ENCODE data around the gene ARX. TPM values are rescaled to one million over a fixed set of nuclear protein-coding genes. Genes with fewer than 3 reads are reported as not detected.

The ARX gene
- polyA plus RNA-seq, 1 donor from 2014 or later, result 42.8 TPM

DNA sequence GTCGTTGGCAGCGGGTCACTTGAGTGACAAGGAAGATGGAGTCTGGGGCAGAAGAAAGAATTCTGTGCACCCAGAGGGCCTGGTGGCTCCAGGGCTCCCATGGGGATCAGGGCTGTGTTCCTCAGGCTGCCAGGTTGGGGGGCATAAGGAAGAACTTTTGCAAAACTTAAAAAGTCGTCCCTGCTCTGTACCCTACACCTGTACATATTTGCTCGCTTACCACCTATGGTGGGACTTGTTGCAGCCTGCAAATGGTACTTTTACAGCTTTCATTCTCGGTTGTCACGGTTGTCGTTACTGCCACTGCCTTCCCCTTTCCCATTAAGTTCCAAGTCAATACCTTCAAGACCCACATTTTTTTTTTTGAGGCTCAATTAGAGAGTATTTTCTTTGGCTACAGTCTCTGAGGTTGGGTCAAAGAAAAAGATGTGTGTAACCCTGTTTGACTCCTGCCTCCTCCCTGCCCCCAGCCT is 9.1 kb downstream of the ARX start:
- Histone ChIP-seq H3K36me3 (ENCODE audit: insufficient read depth, low read length) (no peaks in the 10 kb centered on the region), H3F3A (ENCODE audit: insufficient read depth, low read length, poor library complexity, severe bottlenecking) (no peaks in the 10 kb centered on the region), H2AFZ (ENCODE audit: low read depth, low read length) (no peak overlapping the region), H3K4me2 (ENCODE audit: low read length) (no peak overlapping the region), H3K27ac (ENCODE audit: low read length) (peak overlapping the region; percentile 75), H3K4me3 (ENCODE audit: low read length) (peak overlapping the region; percentile 83), H3K9ac (ENCODE audit: low read length) (peak overlapping the region; percentile 68), H4K20me1 (ENCODE audit: insufficient read depth) (no peaks in the 10 kb centered on the region), H3K79me2 (replicated peaks; ENCODE audit: insufficient read depth, low read length) (peaks cover 57% of the 10 kb centered on the region), H3K9me2 (ENCODE audit: insufficient read depth, low read length) (no peaks in the 10 kb centered on the region), H3K27me3 (ENCODE audit: insufficient read depth, low read depth, low read length) (no peaks in the 10 kb centered on the region), H3K9me3 (ENCODE audit: low read length) (no peaks in the 10 kb centered on the region)
- TF ChIP-seq EZH2 (IDR thresholded peaks at IDR 0.05; ENCODE audit: borderline replicate concordance, insufficient read depth, low read length, poor library complexity, severe bottlenecking) (no peak), TAF1 (IDR thresholded peaks at IDR 0.05; ENCODE audit: low read depth) (no peak), MXI1 (conservative IDR thresholded peaks at IDR 0.05; ENCODE audit: poor library complexity, severe bottlenecking) (no peak), RAD21 (conservative IDR thresholded peaks at IDR 0.05) (no peak), SMC3 (conservative IDR thresholded peaks at IDR 0.05; ENCODE audit: poor library complexity) (no peak), CTCF (IDR thresholded peaks at IDR 0.05; ENCODE audit: poor library complexity, severe bottlenecking) (no peak), POLR2AphosphoS5 (IDR thresholded peaks at IDR 0.05) (no peak), EP300 (conservative IDR thresholded peaks at IDR 0.05; ENCODE audit: poor library complexity, severe bottlenecking) (no peak), REST (IDR thresholded peaks at IDR 0.05; ENCODE audit: borderline replicate concordance) (no peak)

GRCh38 chrX:25005382-25006185 is 10.2 kb downstream of the ARX start:
- no peaks in the 10 kb centered on the region for H3K9me3 ChIP-seq (ENCODE audit: low read length)
- peak overlapping the region; percentile 83 for H3K4me3 ChIP-seq (ENCODE audit: low read length)
- H3K9me2 ChIP-seq (ENCODE audit: insufficient read depth, low read length), result no peaks in the 10 kb centered on the region
- H2AFZ ChIP-seq (ENCODE audit: low read depth, low read length), result no peak overlapping the region
- H3K4me2 ChIP-seq (ENCODE audit: low read length), result no peak overlapping the region
- H3K27me3 ChIP-seq (ENCODE audit: insufficient read depth, low read depth, low read length), result no peaks in the 10 kb centered on the region
- no peaks in the 10 kb centered on the region for H3K36me3 ChIP-seq (ENCODE audit: insufficient read depth, low read length)
- no peaks in the 10 kb centered on the region for H3F3A ChIP-seq (ENCODE audit: insufficient read depth, low read length, poor library complexity, severe bottlenecking)
- no peak for TF ChIP-seq TAF1 (IDR thresholded peaks at IDR 0.05; ENCODE audit: low read depth)
- TF ChIP-seq POLR2AphosphoS5 (IDR thresholded peaks at IDR 0.05), result no peak
- TF ChIP-seq EZH2 (IDR thresholded peaks at IDR 0.05; ENCODE audit: borderline replicate concordance, insufficient read depth, low read length, poor library complexity, severe bottlenecking), result no peak
- no peak for TF ChIP-seq SMC3 (conservative IDR thresholded peaks at IDR 0.05; ENCODE audit: poor library complexity)
- no peak for TF ChIP-seq CTCF (IDR thresholded peaks at IDR 0.05; ENCODE audit: poor library complexity, severe bottlenecking)
- no peak for TF ChIP-seq MXI1 (conservative IDR thresholded peaks at IDR 0.05; ENCODE audit: poor library complexity, severe bottlenecking)
- no peak for TF ChIP-seq REST (IDR thresholded peaks at IDR 0.05; ENCODE audit: borderline replicate concordance)
- no peak for TF ChIP-seq RAD21 (conservative IDR thresholded peaks at IDR 0.05)
- no peak for TF ChIP-seq EP300 (conservative IDR thresholded peaks at IDR 0.05; ENCODE audit: poor library complexity, severe bottlenecking)
- peak overlapping the region; percentile 68 for H3K9ac ChIP-seq (ENCODE audit: low read length)
- peaks cover 47% of the 10 kb centered on the region for H3K79me2 ChIP-seq (replicated peaks; ENCODE audit: insufficient read depth, low read length)
- H4K20me1 ChIP-seq (ENCODE audit: insufficient read depth), result no peaks in the 10 kb centered on the region
- peak overlapping the region; percentile 75 for H3K27ac ChIP-seq (ENCODE audit: low read length)

All from neural cell (in vitro differentiated cells).